WI38 (cell line): ENCODE measurements around the gene ELOVL2.

Experiments used
- H3K4me3 ChIP-seq: 2 replicates; pipeline ENCODE4 v1.5.1; 2011; ENCODE audit warnings: low read depth, mild to moderate bottlenecking, control low read depth, low read length
- CTCF ChIP-seq: IDR thresholded peaks from 2 replicates; pipeline ENCODE4 v1.5.1; 2012; ENCODE audit warnings: low read depth, mild to moderate bottlenecking, control low read depth, low read length

ELOVL2 gene

DNA sequence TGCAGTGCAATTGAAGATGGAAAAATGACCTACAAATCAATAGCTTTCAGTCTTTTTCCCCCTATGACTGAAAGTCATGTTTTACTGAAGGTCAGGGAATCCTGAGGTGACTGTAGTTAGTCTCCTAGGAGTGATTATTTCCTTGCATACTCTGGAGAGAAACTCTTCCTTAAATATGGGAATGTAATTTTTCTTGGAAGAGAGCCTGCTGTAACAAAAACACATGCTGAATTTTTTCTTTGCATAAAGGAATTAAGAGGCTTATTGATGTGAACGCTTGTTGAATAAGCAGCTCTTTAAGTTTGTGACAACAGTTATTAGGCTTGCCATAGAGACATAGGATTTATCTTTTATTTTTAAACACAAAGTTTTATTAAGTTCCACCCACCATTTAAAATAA lies 64.5 kb downstream of the ELOVL2 start:
- TF ChIP-seq CTCF: no peak
- no peak overlapping the region for H3K4me3 ChIP-seq

DNA sequence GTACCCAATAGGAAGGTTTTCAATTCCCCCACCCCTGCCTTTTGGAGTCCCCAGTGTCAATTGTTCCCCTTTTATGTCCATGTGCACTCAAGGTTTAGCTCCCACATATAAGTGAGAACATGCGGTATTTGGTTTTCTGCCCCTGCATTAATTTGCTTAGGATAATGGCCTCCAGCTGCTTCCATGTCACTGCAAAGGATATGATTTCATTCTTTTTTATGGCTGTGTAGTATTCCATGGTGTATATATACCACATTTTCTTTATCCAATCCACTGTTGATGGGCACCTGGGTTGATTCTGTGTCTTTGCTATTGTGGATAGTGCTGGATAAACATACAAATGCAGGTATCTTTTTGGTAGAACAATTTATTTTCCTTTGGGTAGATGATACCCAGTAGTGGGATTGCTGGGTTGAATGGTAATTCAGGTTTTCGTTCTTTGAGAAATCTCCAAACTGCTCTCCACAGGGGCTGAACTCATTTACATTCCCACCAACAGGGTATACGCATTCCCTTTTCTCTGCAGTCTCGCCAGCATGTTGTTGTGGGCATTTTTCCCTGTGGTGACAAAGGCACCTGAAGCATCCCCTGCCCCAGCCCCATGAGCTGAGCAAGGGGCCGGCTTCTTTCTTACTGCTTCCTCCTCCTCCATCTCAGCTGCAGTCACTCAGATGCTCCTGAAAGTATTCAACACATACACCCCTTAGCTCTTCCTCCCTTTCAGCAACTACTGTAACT lies 66.7 kb downstream of the ELOVL2 start:
- TF ChIP-seq CTCF: no peak

GRCh38 chr6:10976571-10976970 lies 67.5 kb downstream of the ELOVL2 start:
- H3K4me3 ChIP-seq: no peak overlapping the region
- TF ChIP-seq CTCF: no peak

More for the DNA sequence above, 66.7 kb downstream of the ELOVL2 start:
- no peak overlapping the region for H3K4me3 ChIP-seq

DNA sequence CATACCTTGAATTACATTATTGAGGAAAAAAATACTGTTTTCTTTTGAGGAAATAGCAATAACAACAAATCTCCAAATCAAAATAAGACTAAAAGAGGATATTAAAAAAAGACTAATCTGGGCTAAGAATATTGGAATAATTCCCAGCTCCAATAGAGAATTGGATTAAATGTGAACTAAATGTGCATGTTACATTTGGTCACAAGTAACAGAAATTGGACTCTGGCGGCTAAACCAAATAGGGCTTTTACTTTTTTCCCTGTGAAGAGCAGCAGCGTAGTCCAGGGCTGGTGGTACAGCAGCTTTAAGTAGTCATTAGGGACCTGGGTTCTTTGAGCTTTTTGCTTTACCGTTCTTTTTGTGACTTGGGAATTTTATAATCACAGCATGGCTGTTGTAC lies 71.9 kb downstream of the ELOVL2 start:
- no peak for TF ChIP-seq CTCF
- H3K4me3 ChIP-seq: no peak overlapping the region

DNA sequence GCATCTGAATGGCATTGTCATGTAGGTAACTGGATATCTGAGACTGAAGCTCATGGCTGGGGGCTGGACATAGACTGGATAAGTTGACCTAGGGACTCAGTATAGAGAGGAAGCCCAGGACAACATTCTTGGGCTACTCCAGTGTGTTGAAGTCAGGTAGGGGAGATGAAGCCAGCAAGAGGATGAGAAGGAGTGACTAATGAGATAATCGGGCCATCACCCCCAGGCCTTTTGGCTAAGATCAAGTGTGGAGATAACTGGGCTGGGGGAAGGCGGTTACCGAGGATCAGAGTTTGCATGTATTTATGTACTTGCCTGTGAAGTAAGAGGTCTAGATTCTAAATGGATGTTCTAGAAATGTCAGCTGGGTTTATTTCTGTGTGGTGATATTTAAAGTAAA lies 73.4 kb downstream of the ELOVL2 start:
- TF ChIP-seq CTCF: no peak
- no peak overlapping the region for H3K4me3 ChIP-seq

- H3K4me3 ChIP-seq: no peak overlapping the region
- no peak for TF ChIP-seq CTCF
Measured at GRCh38 chr6:10968776-10969175, 75.3 kb downstream of the ELOVL2 start.

GRCh38 chr6:10964684-10965083 lies 79.4 kb downstream of the ELOVL2 start:
- no peak overlapping the region for H3K4me3 ChIP-seq
- no peak for TF ChIP-seq CTCF
